H1 (cell line): ENCODE results near the gene PRR5. TPM values are rescaled to one million over a fixed set of nuclear protein-coding genes. Genes with fewer than 3 reads are reported as not detected.

Experiments
- CTCF ChIA-PET: fragments of 300-600 bp; sonication (Branson Sonifier 250); formaldehyde crosslinking; loops from one replicate; lab custom pipeline; 2021; ENCODE audit not compliant: partially characterized antibody; lab: Charles Lee
- POLR2A ChIA-PET: fragments of 300-600 bp; sonication (Branson Sonifier 250); formaldehyde crosslinking; loops from one replicate; lab custom pipeline; 2021; ENCODE audit warnings: inconsistent platforms; ENCODE audit not compliant: partially characterized antibody; lab: Charles Lee
- DNase-seq, 2 experiments: peaks; one replicate each; pipeline versions ENCODE4 v3.0.0 to v3.0.0-alpha.2; 2010 to 2022; ENCODE audit warnings: low spot score in 2 of 2, low read depth in 1 of 2, mixed read lengths in 1 of 2
- FAIRE-seq: peaks from 2 replicates; lab custom pipeline; 2011; peaks lifted over from hg19 to GRCh38; lab: Jason Lieb, UNC
- H2AFZ ChIP-seq: 2 replicates; pipeline ENCODE4 v1.8.1; 2012; ENCODE audit warnings: low read length, inconsistent platforms
- H2AK5ac ChIP-seq: 2 replicates; pipeline ENCODE4 v1.6.1; 2013; ENCODE audit warnings: low read depth, low read length
- H2BK120ac ChIP-seq: replicated peaks from 2 replicates; pipeline ENCODE3; 2013; ENCODE audit warnings: low read depth, low read length, inconsistent platforms
- H2BK12ac ChIP-seq: 2 replicates; pipeline ENCODE4 v1.6.1; 2013; ENCODE audit warnings: low read depth, low read length
- H2BK15ac ChIP-seq: 2 replicates; pipeline ENCODE4 v1.6.1; 2013; ENCODE audit warnings: low read length
- H2BK20ac ChIP-seq: 2 replicates; pipeline ENCODE4 v1.6.1; 2013; ENCODE audit warnings: low read length
- H2BK5ac ChIP-seq: 2 replicates; pipeline ENCODE4 v1.6.1; 2013; ENCODE audit warnings: low read depth, low read length
- H3K14ac ChIP-seq: 2 replicates; pipeline ENCODE4 v1.6.1; 2013; ENCODE audit warnings: inconsistent platforms; ENCODE audit not compliant: insufficient read length
- H3K18ac ChIP-seq: 2 replicates; pipeline ENCODE4 v1.6.1; 2013; ENCODE audit warnings: low read length; ENCODE audit errors: extremely low read depth
- H3K23ac ChIP-seq: 2 replicates; pipeline ENCODE4 v1.6.1; 2013; ENCODE audit warnings: inconsistent platforms; ENCODE audit not compliant: insufficient read length
- H3K23me2 ChIP-seq: 2 replicates; pipeline ENCODE4 v1.6.1; 2013; ENCODE audit warnings: low read depth, low read length
- H3K27ac ChIP-seq: 2 replicates; pipeline ENCODE4 v1.6.1; 2011; ENCODE audit warnings: low read depth, low read length, inconsistent platforms
- H3K27me3 ChIP-seq, 4 experiments: replicated peaks in 1 of 4; 1 replicate in 1 of 4; 2 replicates in 3 of 4; pipeline versions ENCODE4 v1.6.1 to v1.8.1; 2011 to 2013; ENCODE audit warnings: low read length in 3 of 4, mild to moderate bottlenecking in 3 of 4, inconsistent platforms in 2 of 4, mixed read lengths in 2 of 4, moderate library complexity in 1 of 4; ENCODE audit not compliant: control insufficient read depth in 3 of 4, insufficient read depth in 3 of 4; ENCODE audit errors: extremely low read depth in 1 of 4
- H3K36me3 ChIP-seq, 4 experiments: 2 replicates each; pipeline versions ENCODE4 v1.6.1 to v1.8.1; 2011 to 2013; ENCODE audit warnings: mild to moderate bottlenecking in 4 of 4, low read length in 3 of 4, moderate library complexity in 2 of 4, control low read depth in 1 of 4, inconsistent platforms in 1 of 4; ENCODE audit not compliant: insufficient read depth in 4 of 4, control insufficient read depth in 2 of 4
- H3K4ac ChIP-seq: replicated peaks from 2 replicates; pipeline ENCODE3; 2013; ENCODE audit warnings: low read length, low read depth, mixed read lengths, inconsistent platforms; ENCODE audit not compliant: insufficient read length
- H3K4me1 ChIP-seq, 4 experiments: replicated peaks in 1 of 4; 1 replicate in 1 of 4; 2 replicates in 3 of 4; pipeline versions ENCODE4 v1.6.1 to v1.8.1; 2011 to 2013; ENCODE audit warnings: low read length in 3 of 4, inconsistent platforms in 2 of 4, mixed read lengths in 1 of 4; ENCODE audit not compliant: insufficient read depth in 4 of 4, control insufficient read depth in 3 of 4
- H3K4me2 ChIP-seq, 2 experiments: 2 replicates each; pipeline versions ENCODE4 v1.6.1 to v1.8.1; 2011 to 2013; ENCODE audit warnings: low read depth in 2 of 2, low read length in 2 of 2, control low read depth in 1 of 2, inconsistent platforms in 1 of 2, mild to moderate bottlenecking in 1 of 2; ENCODE audit not compliant: insufficient read depth in 1 of 2
- H3K4me3 ChIP-seq, 4 experiments: fragments of 200-600, 300-600 bp in 1 of 4; sonication (generic), shearing (Covaris generic), sonication (Bioruptor Twin) in 1 of 4; 2 replicates each; pipeline versions ENCODE4 v1.5.1 to v1.8.1; 2011 to 2016; ENCODE audit warnings: low read length in 4 of 4, low read depth in 3 of 4, control low read depth in 2 of 4, inconsistent platforms in 2 of 4, mild to moderate bottlenecking in 2 of 4, mixed read lengths in 1 of 4, moderate library complexity in 1 of 4; ENCODE audit not compliant: insufficient read depth in 2 of 4; ENCODE audit errors: extremely low read depth in 1 of 4
- H3K56ac ChIP-seq: replicated peaks from 2 replicates; pipeline ENCODE3; 2013; ENCODE audit warnings: low read depth, mild to moderate bottlenecking, mixed read lengths, low read length, inconsistent platforms; ENCODE audit not compliant: insufficient read length
- H3K79me1 ChIP-seq: 2 replicates; pipeline ENCODE4 v1.6.1; 2013; ENCODE audit warnings: low read depth, low read length, control low read depth
- H3K79me2 ChIP-seq, 2 experiments: 2 replicates each; pipeline versions ENCODE4 v1.6.1 to v1.8.1; 2012 to 2013; ENCODE audit warnings: low read length in 2 of 2, mild to moderate bottlenecking in 2 of 2, inconsistent platforms in 1 of 2; ENCODE audit not compliant: insufficient read depth in 2 of 2, control insufficient read depth in 1 of 2
- H3K9ac ChIP-seq, 4 experiments: replicated peaks in 1 of 4; 1 replicate in 1 of 4; 2 replicates in 3 of 4; pipeline versions ENCODE4 v1.6.1 to v1.8.1; 2011 to 2013; ENCODE audit warnings: low read depth in 3 of 4, low read length in 3 of 4, control low read depth in 2 of 4, mild to moderate bottlenecking in 2 of 4, moderate library complexity in 2 of 4, inconsistent platforms in 1 of 4; ENCODE audit errors: extremely low read depth in 1 of 4
- H3K9me3 ChIP-seq, 2 experiments: 2 replicates each; pipeline versions ENCODE4 v1.6.1 to v1.8.1; 2012 to 2013; ENCODE audit warnings: mild to moderate bottlenecking in 2 of 2, moderate library complexity in 2 of 2, control low read depth in 1 of 2, inconsistent platforms in 1 of 2, low read depth in 1 of 2, low read length in 1 of 2, mixed read lengths in 1 of 2; ENCODE audit not compliant: insufficient read depth in 2 of 2
- H4K20me1 ChIP-seq, 2 experiments: replicated peaks in 1 of 2; 2 replicates each; pipeline versions ENCODE3 to v1.8.1; 2011 to 2013; ENCODE audit warnings: inconsistent platforms in 2 of 2, low read length in 2 of 2, mild to moderate bottlenecking in 1 of 2; ENCODE audit not compliant: insufficient read depth in 2 of 2, control insufficient read depth in 1 of 2
- H4K5ac ChIP-seq: 2 replicates; pipeline ENCODE4 v1.6.1; 2013; ENCODE audit warnings: low read length, low read depth, mixed read lengths, inconsistent platforms; ENCODE audit not compliant: insufficient read length
- H4K8ac ChIP-seq: 2 replicates; pipeline ENCODE4 v1.8.0; 2013; ENCODE audit warnings: mild to moderate bottlenecking, moderate library complexity, low read length, inconsistent platforms; ENCODE audit not compliant: insufficient read depth; ENCODE audit errors: extremely low read depth
- H4K91ac ChIP-seq: replicated peaks from 2 replicates; pipeline ENCODE3; 2013; ENCODE audit warnings: low read length, mixed read lengths, inconsistent platforms; ENCODE audit not compliant: insufficient read length
- CEBPB ChIP-seq: IDR thresholded peaks from 2 replicates; pipeline ENCODE4 v1.6.1; 2012; ENCODE audit warnings: low read depth, low read length
- CHD2 ChIP-seq: IDR thresholded peaks from 2 replicates; pipeline ENCODE4 v1.6.1; 2012; ENCODE audit warnings: low read length, improper control_type of control experiment
- EZH2 ChIP-seq: fragments of 200-600 bp; sonication (generic); IDR thresholded peaks from 2 replicates; pipeline ENCODE4 v1.7.1; 2012; ENCODE audit warnings: low read depth, mild to moderate bottlenecking, moderate library complexity, low read length, inconsistent platforms; ENCODE audit not compliant: severe bottlenecking
- GTF2F1 ChIP-seq: IDR thresholded peaks from 2 replicates; pipeline ENCODE4 v1.6.1; 2012; ENCODE audit warnings: low read depth, low read length, improper control_type of control experiment, borderline replicate concordance
- NRF1 ChIP-seq: IDR thresholded peaks from 2 replicates; pipeline ENCODE4 v1.6.1; 2011; ENCODE audit warnings: mild to moderate bottlenecking, low read depth, low read length, improper control_type of control experiment
- RAD21 ChIP-seq, 2 experiments: IDR thresholded peaks in 1 of 2; conservative IDR thresholded peaks in 1 of 2; 2 replicates each; pipeline ENCODE4 v1.6.1; 2011; ENCODE audit warnings: low read depth in 2 of 2, low read length in 2 of 2, improper control_type of control experiment in 1 of 2, inconsistent platforms in 1 of 2, mild to moderate bottlenecking in 1 of 2, moderate library complexity in 1 of 2
- RXRA ChIP-seq: IDR thresholded peaks from 2 replicates; pipeline ENCODE4 v1.6.1; 2011; ENCODE audit warnings: low read depth, mild to moderate bottlenecking, low read length, moderate library complexity; ENCODE audit not compliant: insufficient read depth
- SAP30 ChIP-seq: fragments of 300-600 bp; sonication (generic); IDR thresholded peaks from 2 replicates; pipeline ENCODE4 v1.7.1; 2012; ENCODE audit warnings: low read length, moderate library complexity, mild to moderate bottlenecking, inconsistent platforms; ENCODE audit not compliant: insufficient read depth, insufficient replicate concordance
- WGBS, 2 experiments: shearing (Covaris generic) in 1 of 2; methylation state at CpG; one replicate each; pipeline versions ENCODE4 v1.1.6 to v1.1.7; 2013 to 2015; ENCODE audit warnings: low lambda C conversion rate in 2 of 2, mixed read lengths in 2 of 2, inconsistent platforms in 1 of 2, low coverage in 1 of 2, missing lambda C conversion rate in 1 of 2; ENCODE audit not compliant: insufficient replicate concordance in 2 of 2, insufficient coverage in 1 of 2, insufficient read length in 1 of 2; ENCODE audit errors: extremely low coverage in 1 of 2, missing lambda C conversion rate in 1 of 2; 5-methylcytosine and 5-hydroxymethylcytosine counted together
- polyA plus RNA-seq, 7 experiments: library from polyadenylated mRNA; depleted of rRNA in 3 of 7; stranded (reverse) in 5 of 7; unstranded in 2 of 7; fragments of >200 nt in 5 of 7; fragments of 200-250 nt in 2 of 7; gene quantifications; 1 replicate in 5 of 7; 2 replicates in 1 of 7; 4 replicates in 1 of 7; pipeline versions ENCODE4 v1.2.1 to v1.2.3, GENCODE V29; 2011 to 2013; ENCODE audit warnings: missing spikeins in 2 of 7, mixed read lengths in 2 of 7
- total RNA-seq: library from RNA; stranded (reverse); fragmentation: NEBNext Ultra II Directional; extraction: Animal tissue kit (Norgen Biotek cat#: 25700); gene quantifications from 2 replicates; pipeline ENCODE4 v1.2.1, GENCODE V29; 2021

Gene PRR5
- total and polyA plus RNA-seq, 2 of the 8 experiments (the other 6 are each of a cell fraction or from before 2014, with no cell fraction given): 16.5 to 25.7 TPM

DNA sequence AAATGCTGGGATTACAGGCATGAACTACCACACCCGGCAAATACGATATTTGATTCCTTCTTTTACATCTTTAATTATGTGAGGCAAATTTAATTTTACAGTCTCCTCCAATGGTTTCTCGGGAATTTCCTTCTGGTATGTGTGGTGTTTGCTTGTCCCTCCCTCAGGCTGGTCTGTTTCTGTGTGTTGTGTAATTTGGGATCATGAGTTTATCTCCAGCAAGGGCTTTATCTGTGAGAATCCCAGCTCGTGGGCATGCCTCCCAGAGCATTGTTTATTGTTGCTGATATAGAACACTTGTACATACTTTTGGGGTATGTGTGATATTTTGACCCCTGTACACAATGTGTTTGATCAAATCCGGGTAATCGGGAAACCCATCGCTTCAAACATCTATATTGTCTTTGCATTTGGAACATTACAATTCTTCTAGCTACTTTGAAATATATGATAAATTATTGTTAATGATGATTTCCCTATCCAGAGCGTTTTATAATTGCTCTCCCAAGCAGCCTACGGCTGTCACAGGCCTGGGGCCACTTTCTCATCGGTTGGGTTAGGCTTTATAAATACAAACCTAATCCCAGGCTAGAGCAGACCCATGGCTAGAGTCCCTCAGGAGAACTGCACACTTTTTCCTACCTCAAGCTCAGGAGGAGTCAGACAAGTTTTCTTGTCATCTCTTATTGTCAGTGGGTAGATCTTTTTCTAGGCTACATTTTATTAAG, 15.0 kb upstream of the PRR5 start:
- Histone ChIP-seq H3K14ac (no peak overlapping the region), H2AFZ (no peak overlapping the region), H2BK120ac (no peak overlapping the region), H4K8ac (no peak overlapping the region), H3K4ac (no peak overlapping the region), H2BK5ac (no peak overlapping the region), H3K23ac (no peak overlapping the region), H3K9me3 (no peaks in the 10 kb centered on the region), H3K4me2 (no peak overlapping the region), H3K23me2 (no peaks in the 10 kb centered on the region), H2BK15ac (no peak overlapping the region), H4K20me1 (no peaks in the 10 kb centered on the region), H2BK12ac (no peak overlapping the region), H3K79me1 (no peaks in the 10 kb centered on the region), H4K5ac (no peak overlapping the region), H3K4me3 (no peak overlapping the region), H3K27ac (no peak overlapping the region), H3K56ac (no peak overlapping the region), H3K27me3 (no peaks in the 10 kb centered on the region; a peak in 1 of 7 replicates), H3K9ac (no peak overlapping the region), H3K4me1 (peaks cover 0 to 5% (median 4%) of the 10 kb centered on the region in 4 experiments; a peak in 5 of 7 replicates), H4K91ac (no peak overlapping the region), H2AK5ac (no peak overlapping the region), H3K36me3 (no peaks in the 10 kb centered on the region), H2BK20ac (no peak overlapping the region), H3K18ac (no peak overlapping the region), H3K79me2 (no peaks in the 10 kb centered on the region)
- no peak for DNase-seq
- FAIRE-seq: peak; percentile 7
- ChIA-PET POLR2A (no interaction called here), CTCF (interaction anchor here (0.6 to 4.8 kb wide), 9 partner anchors 10 to 435 kb away, joined by 3 to 38 read pairs (median 3); no protein-coding TSS in a partner anchor)
- 89% methylated on average over 10 of the region's 10 CpGs; no CpG with 5 or more reads in 1 of the 2 experiments for WGBS, 2 experiments
- TF ChIP-seq CEBPB (no peak), EZH2 (no peak), RAD21 (IDR thresholded peaks at IDR 0.05 in 1 of 2, conservative IDR thresholded peaks at IDR 0.05 in 1 of 2; ENCODE audit: low read depth in 2 of 2, low read length in 2 of 2) (no peak), SAP30 (no peak), NRF1 (no peak), RXRA (no peak), GTF2F1 (no peak), CHD2 (no peak)
